ENCODE measurements around the gene PLCL2. TPM values are rescaled to one million over a fixed set of nuclear protein-coding genes. Genes with fewer than 3 reads are reported as not detected.

The PLCL2 gene
- total and polyA plus RNA-seq, 4 donors: 1.5 to 16.5 (median 9.4) TPM

- Histone ChIP-seq H3K4me3 (ENCODE audit: low read depth in 1 of 3, low read length in 3 of 3) (no peak overlapping the region), H3K4me1 (ENCODE audit: control insufficient read depth in 4 of 4, insufficient read depth in 4 of 4, low read length in 3 of 4) (no peaks in the 10 kb centered on the region), H3K27ac (ENCODE audit: low read depth in 1 of 2, low read length in 2 of 2) (no peak overlapping the region), H3K9me3 (ENCODE audit: control insufficient read depth in 4 of 4, low read length in 3 of 4) (no peaks in the 10 kb centered on the region), H3K36me3 (ENCODE audit: control insufficient read depth in 4 of 4, insufficient read depth in 3 of 4, low read depth in 1 of 4, low read length in 3 of 4) (no peaks in the 10 kb centered on the region), H3K9ac (ENCODE audit: low read depth in 1 of 2, low read length in 2 of 2) (no peak overlapping the region), H3K27me3 (ENCODE audit: control insufficient read depth in 4 of 4, insufficient read depth in 4 of 4, low read length in 3 of 4) (no peaks in the 10 kb centered on the region)
- WGBS: 83% methylated on average over 8 of the region's 8 CpGs
- DNase-seq (ENCODE audit: low spot score): no peak
- TF ChIP-seq EGR1 (IDR thresholded peaks at IDR 0.05; ENCODE audit: low read depth in 2 of 2) (no peak), ATF3 (IDR thresholded peaks at IDR 0.05) (no peak), MAX (IDR thresholded peaks at IDR 0.05) (no peak), RXRA (IDR thresholded peaks at IDR 0.05) (no peak)
Measured at GRCh38 chr3:17116007-17116600, 231.3 kb downstream of the PLCL2 start.

GRCh38 chr3:17118771-17119170, 234.0 kb downstream of the PLCL2 start:
- peak; percentile 22 for DNase-seq (ENCODE audit: low spot score)
- Histone ChIP-seq H3K9ac (ENCODE audit: low read depth in 1 of 2, low read length in 2 of 2) (no peak overlapping the region), H3K36me3 (ENCODE audit: control insufficient read depth in 4 of 4, insufficient read depth in 3 of 4, low read depth in 1 of 4, low read length in 3 of 4) (no peaks in the 10 kb centered on the region), H3K9me3 (ENCODE audit: control insufficient read depth in 4 of 4, low read length in 3 of 4) (peaks cover 0 to 2% (median 0%) of the 10 kb centered on the region in 4 donors), H3K4me1 (ENCODE audit: control insufficient read depth in 4 of 4, insufficient read depth in 4 of 4, low read length in 3 of 4) (no peaks in the 10 kb centered on the region), H3K27me3 (ENCODE audit: control insufficient read depth in 4 of 4, insufficient read depth in 4 of 4, low read length in 3 of 4) (no peaks in the 10 kb centered on the region), H3K4me3 (ENCODE audit: low read depth in 1 of 3, low read length in 3 of 3) (no peak overlapping the region), H3K27ac (ENCODE audit: low read depth in 1 of 2, low read length in 2 of 2) (no peak overlapping the region)
- WGBS: 90% methylated on average over 6 of the region's 6 CpGs
- TF ChIP-seq ATF3 (IDR thresholded peaks at IDR 0.05) (no peak), EGR1 (IDR thresholded peaks at IDR 0.05; ENCODE audit: low read depth in 2 of 2) (no peak), MAX (IDR thresholded peaks at IDR 0.05) (no peak), HNF4A (conservative IDR thresholded peaks at IDR 0.05) (no peak), FOXA1 (IDR thresholded peaks at IDR 0.05) (no peak), TAF1 (conservative IDR thresholded peaks at IDR 0.05) (no peak)

- peak; percentile 66 for DNase-seq (ENCODE audit: low spot score)
- 90% methylated on average over 5 of the region's 5 CpGs for WGBS
- Histone ChIP-seq H3K36me3 (ENCODE audit: control insufficient read depth in 4 of 4, insufficient read depth in 3 of 4, low read depth in 1 of 4, low read length in 3 of 4) (no peaks in the 10 kb centered on the region), H3K4me1 (ENCODE audit: control insufficient read depth in 4 of 4, insufficient read depth in 4 of 4, low read length in 3 of 4) (no peaks in the 10 kb centered on the region), H3K9me3 (ENCODE audit: control insufficient read depth in 4 of 4, low read length in 3 of 4) (peaks cover 0 to 2% (median 0%) of the 10 kb centered on the region in 4 donors), H3K9ac (ENCODE audit: low read depth in 1 of 2, low read length in 2 of 2) (no peak overlapping the region), H3K27ac (ENCODE audit: low read depth in 1 of 2, low read length in 2 of 2) (no peak overlapping the region), H3K27me3 (ENCODE audit: control insufficient read depth in 4 of 4, insufficient read depth in 4 of 4, low read length in 3 of 4) (no peaks in the 10 kb centered on the region), H3K4me3 (ENCODE audit: low read depth in 1 of 3, low read length in 3 of 3) (no peak overlapping the region)
- TF ChIP-seq RXRA (IDR thresholded peaks at IDR 0.05) (no peak), ZBTB33 (IDR thresholded peaks at IDR 0.05) (no peak)
Measured at GRCh38 chr3:17119201-17120072, 234.7 kb downstream of the PLCL2 start.
